Keratinocyte (primary cell): Measurements from ENCODE around the gene MFSD11. TPM values are rescaled to one million over a fixed set of nuclear protein-coding genes. Genes with fewer than 3 reads are reported as not detected.

ENCODE experiments used
- DNase-seq: peaks from one replicate; pipeline ENCODE4 v3.0.0-alpha.2; 2011; ENCODE audit warnings: low read depth, missing footprints, low spot score
- FAIRE-seq: peaks from 2 replicates; lab custom pipeline; 2011; peaks lifted over from hg19 to GRCh38; lab: Jason Lieb, UNC
- H2AFZ ChIP-seq: 2 replicates; pipeline ENCODE4 v1.6.0; 2012; ENCODE audit warnings: low read length, control low read depth, inconsistent platforms; ENCODE audit not compliant: control insufficient read depth
- H3K27ac ChIP-seq: 2 replicates; pipeline ENCODE4 v1.5.1; 2011; ENCODE audit warnings: low read length; ENCODE audit not compliant: control insufficient read depth, insufficient read depth
- H3K27me3 ChIP-seq: 3 replicates; pipeline ENCODE4 v1.6.0; 2011; ENCODE audit warnings: low read length; ENCODE audit not compliant: control insufficient read depth, insufficient read depth; ENCODE audit errors: extremely low read depth
- H3K36me3 ChIP-seq, 2 experiments: 2 replicates in 1 of 2; 3 replicates in 1 of 2; pipeline ENCODE4 v1.5.1; 2011; ENCODE audit warnings: low read length in 2 of 2, mild to moderate bottlenecking in 1 of 2; ENCODE audit not compliant: control insufficient read depth in 2 of 2, insufficient read depth in 2 of 2; ENCODE audit errors: extremely low read depth in 1 of 2
- H3K4me1 ChIP-seq: 3 replicates; pipeline ENCODE4 v1.5.1; 2011; ENCODE audit warnings: low read length; ENCODE audit not compliant: control insufficient read depth, insufficient read depth; ENCODE audit errors: extremely low read depth
- H3K4me2 ChIP-seq: 3 replicates; pipeline ENCODE4 v1.6.0; 2011; ENCODE audit warnings: low read depth, low read length; ENCODE audit not compliant: control insufficient read depth, insufficient read depth; ENCODE audit errors: extremely low read depth
- H3K4me3 ChIP-seq, 3 experiments: fragments of 200-600 bp in 1 of 3; sonication (generic) in 1 of 3; 2 replicates in 2 of 3; 3 replicates in 1 of 3; pipeline ENCODE4 v1.5.1; 2011 to 2016; ENCODE audit warnings: low read length in 3 of 3, mild to moderate bottlenecking in 3 of 3, control low read depth in 2 of 3, inconsistent platforms in 1 of 3, low read depth in 1 of 3, mixed read lengths in 1 of 3, mixed run types in 1 of 3, moderate library complexity in 1 of 3; ENCODE audit not compliant: control insufficient read depth in 2 of 3, insufficient read depth in 2 of 3; ENCODE audit errors: extremely low read depth in 1 of 3
- H3K79me2 ChIP-seq: 2 replicates; pipeline ENCODE4 v1.6.0; 2012; ENCODE audit warnings: low read length; ENCODE audit not compliant: control insufficient read depth, insufficient read depth
- H3K9ac ChIP-seq: 3 replicates; pipeline ENCODE4 v1.6.0; 2011; ENCODE audit warnings: low read length; ENCODE audit not compliant: control insufficient read depth, insufficient read depth; ENCODE audit errors: extremely low read depth
- H3K9me1 ChIP-seq: 3 replicates; pipeline ENCODE4 v1.6.0; 2011; ENCODE audit warnings: low read length; ENCODE audit not compliant: control insufficient read depth, insufficient read depth; ENCODE audit errors: extremely low read depth
- H3K9me3 ChIP-seq: 2 replicates; pipeline ENCODE4 v1.5.1; 2012; ENCODE audit warnings: low read depth, low read length; ENCODE audit not compliant: control insufficient read depth
- H4K20me1 ChIP-seq: 3 replicates; pipeline ENCODE4 v1.6.0; 2011; ENCODE audit warnings: low read length; ENCODE audit not compliant: control insufficient read depth, insufficient read depth; ENCODE audit errors: extremely low read depth
- EZH2 ChIP-seq: IDR thresholded peaks from one replicate; pipeline ENCODE4 v1.6.1; 2012; ENCODE audit warnings: inconsistent platforms, mild to moderate bottlenecking, low read length, moderate library complexity
- dilution Hi-C: fragments of 300-500 bp; cut with MboI; formaldehyde crosslinking; loops from one replicate; pipeline ENCODE4 v1.7.0; 2020; ENCODE audit warnings: low sequenced_read_pairs; ENCODE audit not compliant: extremely low pct_ligation_motif_present
- polyA plus RNA-seq, 5 experiments: library from polyadenylated mRNA; depleted of rRNA in 3 of 5; stranded (reverse) in 3 of 5; stranded (forward) in 1 of 5; unstranded in 1 of 5; fragments of >200 nt; gene quantifications; 1 replicate in 1 of 5; 2 replicates in 3 of 5; 3 replicates in 1 of 5; pipeline versions ENCODE4 v1.2.1 to v1.2.3, GENCODE V29; 2011 to 2012; ENCODE audit warnings: missing spikeins in 2 of 5, low read depth in 1 of 5, low replicate concordance in 1 of 5
- TF ChIP-seq, protein P1 (sequence below), 3 experiments: IDR thresholded peaks in 1 of 3; conservative IDR thresholded peaks in 1 of 3; optimal IDR thresholded peaks in 1 of 3; 2 replicates in 2 of 3; 3 replicates in 1 of 3; pipeline versions ENCODE3 to v1.5.1; 2011; ENCODE audit warnings: low read length in 3 of 3, mild to moderate bottlenecking in 3 of 3, moderate library complexity in 2 of 3, control low read depth in 1 of 3, inconsistent platforms in 1 of 3; ENCODE audit not compliant: insufficient read depth in 2 of 3; ENCODE audit errors: extremely low read depth in 1 of 3

The MFSD11 gene
- polyA plus RNA-seq, 1 donor (not counting 4 experiments of a cell fraction or from before 2014, with no cell fraction given), result 14.6 TPM

DNA sequence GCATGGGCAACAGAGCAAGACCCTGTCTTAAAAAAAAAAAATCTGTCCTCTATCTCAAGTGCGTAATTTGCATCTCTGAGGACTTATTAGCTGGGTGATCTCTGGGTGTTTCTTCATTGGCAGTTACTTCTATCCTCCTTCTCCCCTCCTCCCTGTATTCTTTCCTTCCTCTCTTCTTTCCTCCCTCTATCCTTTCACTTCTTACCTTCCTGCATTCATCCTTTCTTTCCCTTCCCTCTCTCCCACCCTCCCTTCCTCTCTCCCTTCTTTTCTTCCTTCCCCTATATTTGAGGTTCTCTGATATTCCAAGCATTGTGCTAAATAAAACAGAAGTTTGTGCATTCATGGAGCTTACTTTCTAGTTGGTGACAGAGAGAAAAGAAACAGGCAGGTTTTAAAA lies 10.7 kb downstream of the MFSD11 start:
- dilution Hi-C loops, result no loop called here
- no peak overlapping the region for H3K9ac ChIP-seq
- no peaks in the 10 kb centered on the region for H3K9me3 ChIP-seq
- H4K20me1 ChIP-seq, result no peaks in the 10 kb centered on the region
- H3K4me1 ChIP-seq, result peaks cover 10% of the 10 kb centered on the region
- H3K27me3 ChIP-seq, result no peaks in the 10 kb centered on the region
- no peak overlapping the region for H3K4me2 ChIP-seq
- no peak for TF ChIP-seq EZH2
- TF ChIP-seq, protein P1, sequence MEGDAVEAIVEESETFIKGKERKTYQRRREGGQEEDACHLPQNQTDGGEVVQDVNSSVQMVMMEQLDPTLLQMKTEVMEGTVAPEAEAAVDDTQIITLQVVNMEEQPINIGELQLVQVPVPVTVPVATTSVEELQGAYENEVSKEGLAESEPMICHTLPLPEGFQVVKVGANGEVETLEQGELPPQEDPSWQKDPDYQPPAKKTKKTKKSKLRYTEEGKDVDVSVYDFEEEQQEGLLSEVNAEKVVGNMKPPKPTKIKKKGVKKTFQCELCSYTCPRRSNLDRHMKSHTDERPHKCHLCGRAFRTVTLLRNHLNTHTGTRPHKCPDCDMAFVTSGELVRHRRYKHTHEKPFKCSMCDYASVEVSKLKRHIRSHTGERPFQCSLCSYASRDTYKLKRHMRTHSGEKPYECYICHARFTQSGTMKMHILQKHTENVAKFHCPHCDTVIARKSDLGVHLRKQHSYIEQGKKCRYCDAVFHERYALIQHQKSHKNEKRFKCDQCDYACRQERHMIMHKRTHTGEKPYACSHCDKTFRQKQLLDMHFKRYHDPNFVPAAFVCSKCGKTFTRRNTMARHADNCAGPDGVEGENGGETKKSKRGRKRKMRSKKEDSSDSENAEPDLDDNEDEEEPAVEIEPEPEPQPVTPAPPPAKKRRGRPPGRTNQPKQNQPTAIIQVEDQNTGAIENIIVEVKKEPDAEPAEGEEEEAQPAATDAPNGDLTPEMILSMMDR (optimal IDR thresholded peaks at IDR 0.05 in 1 of 3, IDR thresholded peaks at IDR 0.05 in 1 of 3, conservative IDR thresholded peaks at IDR 0.05 in 1 of 3; ENCODE audit: extremely low read depth in 1 of 3, insufficient read depth in 2 of 3, low read length in 3 of 3), result no peak
- DNase-seq (no peak), FAIRE-seq (no peak)
- H3K79me2 ChIP-seq, result no peaks in the 10 kb centered on the region
- H3K27ac ChIP-seq, result no peak overlapping the region
- no peak overlapping the region for H3K4me3 ChIP-seq
- no peak overlapping the region for H2AFZ ChIP-seq
- H3K36me3 ChIP-seq, result peaks cover 6 to 8% of the 10 kb centered on the region in 2 experiments
- no peaks in the 10 kb centered on the region for H3K9me1 ChIP-seq

DNA sequence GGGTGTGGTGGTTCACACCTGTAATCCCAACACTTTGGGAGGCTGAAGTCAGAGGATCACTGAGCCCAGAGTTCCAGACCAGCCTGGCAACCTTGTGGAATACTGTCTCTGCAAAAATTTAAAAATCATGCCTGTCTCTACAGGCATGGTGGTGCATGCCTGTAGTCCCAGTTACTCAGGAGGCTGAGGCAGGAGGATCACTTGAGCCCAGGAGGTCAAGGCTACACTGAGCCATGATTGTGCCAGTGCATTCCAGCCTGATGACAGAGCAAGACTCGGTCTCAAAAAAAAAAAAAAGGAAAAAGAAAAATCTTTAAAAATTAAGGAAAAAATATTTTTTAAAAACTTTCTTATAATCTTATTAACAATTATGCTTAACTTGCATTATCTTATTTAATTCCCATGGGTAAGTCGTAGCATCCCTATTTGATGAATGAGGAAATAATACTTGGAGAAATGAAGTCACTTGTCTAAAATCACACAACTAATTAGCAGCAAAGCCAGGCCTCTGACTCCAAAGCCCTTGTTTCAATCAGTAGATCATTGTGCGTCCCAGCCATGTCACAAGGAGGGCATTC lies 13.6 kb downstream of the MFSD11 start:
- TF ChIP-seq EZH2, result no peak
- TF ChIP-seq, protein P1 (optimal IDR thresholded peaks at IDR 0.05 in 1 of 3, IDR thresholded peaks at IDR 0.05 in 1 of 3, conservative IDR thresholded peaks at IDR 0.05 in 1 of 3; ENCODE audit: extremely low read depth in 1 of 3, insufficient read depth in 2 of 3, low read length in 3 of 3), result no peak
- dilution Hi-C loops, result no loop called here
- no peak overlapping the region for H2AFZ ChIP-seq
- no peaks in the 10 kb centered on the region for H3K9me3 ChIP-seq
- H3K36me3 ChIP-seq, result no peaks in the 10 kb centered on the region
- H3K79me2 ChIP-seq, result no peaks in the 10 kb centered on the region
- no peak overlapping the region for H3K4me2 ChIP-seq
- no peaks in the 10 kb centered on the region for H3K9me1 ChIP-seq
- H3K9ac ChIP-seq, result no peak overlapping the region
- H3K27me3 ChIP-seq, result no peaks in the 10 kb centered on the region
- H3K27ac ChIP-seq, result no peak overlapping the region
- no peaks in the 10 kb centered on the region for H4K20me1 ChIP-seq
- FAIRE-seq, result no peak
- H3K4me1 ChIP-seq, result peaks cover 22% of the 10 kb centered on the region
- no peak overlapping the region for H3K4me3 ChIP-seq
- no peak for DNase-seq
